IPS DF 19.7 (cell line): ENCODE results near the gene HSF5.

Experiments used
- DNase-seq: peaks from one replicate; pipeline ENCODE4 v3.0.0-alpha.2; 2013; ENCODE audit warnings: low read depth, low spot score

The HSF5 gene

GRCh38 chr17:58487589-58488427, at the start of gene HSF5:
Gene HSF5, minus strand, starts transcription at chr17:58488408. Its CDS starts 134 bp downstream, at chr17:58488274.
- peak; percentile 9 for DNase-seq

GRCh38 chr17:58537266-58537665, 49.1 kb upstream of the HSF5 start:
- DNase-seq, result no peak

GRCh38 chr17:58536542-58536941, 48.3 kb upstream of the HSF5 start:
- DNase-seq, result no peak

- DNase-seq, result no peak
Observed at GRCh38 chr17:58535431-58535830, 47.2 kb upstream of the HSF5 start.

GRCh38 chr17:58534901-58535421, 46.8 kb upstream of the HSF5 start:
- no peak for DNase-seq

- no peak for DNase-seq
Observed at GRCh38 chr17:58534331-58534730, 46.1 kb upstream of the HSF5 start.

GRCh38 chr17:58533616-58534188, 45.5 kb upstream of the HSF5 start:
- no peak for DNase-seq

- DNase-seq, result no peak
Observed at GRCh38 chr17:58532555-58532951, 44.3 kb upstream of the HSF5 start.

- DNase-seq, result no peak
Observed at GRCh38 chr17:58531661-58532554, 43.7 kb upstream of the HSF5 start.

GRCh38 chr17:58531122-58531521, 42.9 kb upstream of the HSF5 start:
- DNase-seq, result no peak

- DNase-seq, result no peak
Observed at GRCh38 chr17:58530655-58531054, 42.4 kb upstream of the HSF5 start.

GRCh38 chr17:58529275-58529674, 41.1 kb upstream of the HSF5 start:
- no peak for DNase-seq

- no peak for DNase-seq
Observed at GRCh38 chr17:58528443-58528842, 40.2 kb upstream of the HSF5 start.

GRCh38 chr17:58527949-58528348, 39.7 kb upstream of the HSF5 start:
- DNase-seq, result no peak

- DNase-seq, result no peak
Observed at GRCh38 chr17:58527306-58527705, 39.1 kb upstream of the HSF5 start.

- no peak for DNase-seq
Observed at GRCh38 chr17:58525239-58525638, 37.0 kb upstream of the HSF5 start.

- no peak for DNase-seq
Observed at GRCh38 chr17:58521680-58522079, 33.5 kb upstream of the HSF5 start.

- DNase-seq, result no peak
Observed at GRCh38 chr17:58520843-58521430, 32.7 kb upstream of the HSF5 start.

- DNase-seq, result peak; percentile 99
Observed at GRCh38 chr17:58517928-58518609, 29.9 kb upstream of the HSF5 start.

- DNase-seq, result no peak
Observed at GRCh38 chr17:58517378-58517927, 29.2 kb upstream of the HSF5 start.
